HepG2 (cell line): Measurements from ENCODE around the gene GPR155. TPM values are rescaled to one million over a fixed set of nuclear protein-coding genes. Genes with fewer than 3 reads are reported as not detected.

Experiments
- EP300 ChIP-seq, 3 experiments: sonication (generic) in 1 of 3; formaldehyde crosslinking in 1 of 3; IDR thresholded peaks; 2 replicates each; pipeline versions ENCODE4 v1.5.1 to v1.6.1; 2011 to 2020; ENCODE audit warnings: low read depth in 2 of 3, low read length in 2 of 3, borderline replicate concordance in 1 of 3, improper control_type of control experiment in 1 of 3, mild to moderate bottlenecking in 1 of 3, missing genetic modification reagents in 1 of 3, moderate library complexity in 1 of 3
- ETV5 ChIP-seq: IDR thresholded peaks from 2 replicates; pipeline ENCODE4 v1.6.1; 2018; ENCODE audit warnings: missing biosample characterization, missing genetic modification reagents, inconsistent platforms, borderline replicate concordance
- GABPB1 ChIP-seq: IDR thresholded peaks from 2 replicates; pipeline ENCODE4 v1.6.1; 2016; ENCODE audit warnings: mild to moderate bottlenecking, missing genetic modification reagents, moderate library complexity, missing compliant biosample characterization
- GMEB2 ChIP-seq: IDR thresholded peaks from 2 replicates; pipeline ENCODE4 v1.6.1; 2016; ENCODE audit warnings: missing biosample characterization, missing genetic modification reagents, low read depth
- MTF2 ChIP-seq: sonication (generic); formaldehyde crosslinking; IDR thresholded peaks from 2 replicates; pipeline ENCODE4 v1.5.0; 2020; ENCODE audit warnings: missing genetic modification reagents, borderline replicate concordance
- PHF21A ChIP-seq: sonication (generic); formaldehyde crosslinking; IDR thresholded peaks from 2 replicates; pipeline ENCODE4 v1.5.0; 2020; ENCODE audit warnings: mild to moderate bottlenecking, missing genetic modification reagents
- RFXANK ChIP-seq: IDR thresholded peaks from 2 replicates; pipeline ENCODE4 v1.6.1; 2016
- ZBTB4 ChIP-seq: sonication (generic); formaldehyde crosslinking; IDR thresholded peaks from 2 replicates; pipeline ENCODE4 v1.4.0; 2020; ENCODE audit warnings: missing genetic modification reagents, mild to moderate bottlenecking, borderline replicate concordance
- ZBTB44 ChIP-seq: sonication (generic); formaldehyde crosslinking; IDR thresholded peaks from 2 replicates; pipeline ENCODE4 v1.4.0; 2020; ENCODE audit warnings: missing genetic modification reagents
- ZFP36L2 ChIP-seq: sonication (generic); formaldehyde crosslinking; IDR thresholded peaks from 2 replicates; pipeline ENCODE4 v1.4.0; 2020; ENCODE audit warnings: missing genetic modification reagents
- ZNF18 ChIP-seq: sonication (generic); formaldehyde crosslinking; IDR thresholded peaks from 2 replicates; pipeline ENCODE4 v1.8.0; 2022; ENCODE audit warnings: mild to moderate bottlenecking, missing genetic modification reagents; ENCODE audit not compliant: insufficient replicate concordance
- ZNF281 ChIP-seq: sonication (generic); formaldehyde crosslinking; IDR thresholded peaks from 2 replicates; pipeline ENCODE4 v1.4.0; 2020; ENCODE audit warnings: missing genetic modification reagents, borderline replicate concordance
- ZNF558 ChIP-seq: sonication (generic); formaldehyde crosslinking; IDR thresholded peaks from 2 replicates; pipeline ENCODE4 v1.9.0; 2022; ENCODE audit warnings: mild to moderate bottlenecking, missing genetic modification reagents, borderline replicate concordance
- ZNF788 ChIP-seq: sonication (generic); formaldehyde crosslinking; IDR thresholded peaks from 2 replicates; pipeline ENCODE4 v1.5.0; 2020; ENCODE audit warnings: mild to moderate bottlenecking, missing genetic modification reagents, borderline replicate concordance
- ZNF878 ChIP-seq: sonication (generic); formaldehyde crosslinking; IDR thresholded peaks from 2 replicates; pipeline ENCODE4 v1.8.1; 2023; ENCODE audit warnings: mild to moderate bottlenecking, missing genetic modification reagents, moderate library complexity
- ZSCAN9 ChIP-seq: IDR thresholded peaks from 2 replicates; pipeline ENCODE4 v1.6.1; 2016; ENCODE audit warnings: borderline replicate concordance
- polyA plus RNA-seq, 8 experiments: library from polyadenylated mRNA; depleted of rRNA in 3 of 8; stranded (reverse) in 7 of 8; unstranded in 1 of 8; fragments of >200 nt; fragmentation: Illumina TruSeq in 4 of 8; extraction: Trizol in 4 of 8; gene quantifications; 2 replicates each; pipeline versions ENCODE4 v1.2.1 to v1.2.3, GENCODE V29; 2011 to 2016; ENCODE audit warnings: low read depth in 4 of 8, missing spikeins in 1 of 8, mixed read lengths in 1 of 8; ENCODE audit not compliant: insufficient read depth in 1 of 8
- total RNA-seq, 5 experiments: library from RNA; depleted of rRNA; stranded (reverse); fragments of >200 nt; fragmentation: Illumina TruSeq; extraction: Trizol; gene quantifications; 2 replicates each; pipeline ENCODE4 v1.2.3, GENCODE V29; 2016; ENCODE audit warnings: low read depth in 1 of 5

The GPR155 gene
- total and polyA plus RNA-seq, 2 of the 13 experiments (the other 11 are each of a cell fraction or from before 2014, with no cell fraction given): 0.15 to 0.49 TPM

GRCh38 chr2:174395284-174395968 is 91.4 kb downstream of the GPR155 start, which contains the start of gene SCRN3 (continued):
- TF ChIP-seq ZBTB4 (CRISPR knock-in tag) (no peak), RFXANK (CRISPR knock-in tag) (no peak), ZSCAN9 (peak; percentile 82; the same call in 1 of the 2 replicates), ZFP36L2 (CRISPR knock-in tag) (no peak), ZNF558 (CRISPR knock-in tag) (no peak), GABPB1 (CRISPR knock-in tag) (peak; percentile 99), ZNF788 (CRISPR knock-in tag) (peak; percentile 88), ZBTB44 (peak; percentile 67; the same call in 1 of the 2 replicates), ZNF281 (CRISPR knock-in tag) (peak; percentile 94), ZNF878 (CRISPR knock-in tag) (peak; percentile 63; the same call in 1 of the 2 replicates), PHF21A (CRISPR knock-in tag) (peak; percentile 56; the same call in 1 of the 2 replicates), ETV5 (CRISPR knock-in tag) (peak; percentile 71), MTF2 (CRISPR knock-in tag) (peak; percentile 88), EP300 (IDR thresholded peaks at IDR 0.05; ENCODE audit: low read depth in 2 of 2, low read length in 2 of 2) (peak; percentile 10 to 61; a peak in 3 of 4 replicates), EP300 (CRISPR knock-in tag; IDR thresholded peaks at IDR 0.05; ENCODE audit: borderline replicate concordance) (peak; percentile 24; the same call in 1 of the 2 replicates), ZNF18 (CRISPR knock-in tag) (peak; percentile 13), GMEB2 (CRISPR knock-in tag) (no peak; the same call in none of the 2 replicates)
